NT2/D1 (cell line): Measurements from ENCODE around the gene SLC25A5.
A peak's percentile ranks its signal among the peaks of the same experiment; 100 is the strongest.

Experiments used
- DNase-seq: peaks from one replicate; pipeline ENCODE4 v3.0.0-alpha.2; 2011; ENCODE audit warnings: low read depth, low spot score
- H3K27me3 ChIP-seq: 2 replicates; pipeline ENCODE4 v1.6.0; 2011; ENCODE audit warnings: mild to moderate bottlenecking; ENCODE audit not compliant: insufficient read length, insufficient read depth
- H3K36me3 ChIP-seq: 2 replicates; pipeline ENCODE4 v1.6.1; 2011; ENCODE audit warnings: mild to moderate bottlenecking, low read length, mixed read lengths; ENCODE audit not compliant: insufficient read depth, insufficient read length
- H3K4me1 ChIP-seq: 2 replicates; pipeline ENCODE4 v1.5.1; 2011; ENCODE audit not compliant: insufficient read depth, insufficient read length
- H3K4me3 ChIP-seq: 2 replicates; pipeline ENCODE4 v1.5.1; 2011; ENCODE audit warnings: low read depth; ENCODE audit not compliant: insufficient read length
- H3K9ac ChIP-seq: 2 replicates; pipeline ENCODE4 v1.6.0; 2011; ENCODE audit warnings: low read depth; ENCODE audit not compliant: insufficient read length
- H3K9me3 ChIP-seq: 2 replicates; pipeline ENCODE4 v1.5.1; 2011; ENCODE audit warnings: mild to moderate bottlenecking, low read length; ENCODE audit not compliant: insufficient read depth
- SUZ12 ChIP-seq: IDR thresholded peaks from 2 replicates; pipeline ENCODE4 v1.6.1; 2011; ENCODE audit not compliant: insufficient read length, insufficient read depth; ENCODE audit errors: extremely low read depth
- YY1 ChIP-seq: IDR thresholded peaks from 2 replicates; pipeline ENCODE4 v1.6.1; 2011; ENCODE audit not compliant: insufficient read length, insufficient read depth
- ZNF274 ChIP-seq: IDR thresholded peaks from 2 replicates; pipeline ENCODE4 v1.6.1; 2011; ENCODE audit warnings: mild to moderate bottlenecking, low read depth, low read length

Gene SLC25A5

DNA sequence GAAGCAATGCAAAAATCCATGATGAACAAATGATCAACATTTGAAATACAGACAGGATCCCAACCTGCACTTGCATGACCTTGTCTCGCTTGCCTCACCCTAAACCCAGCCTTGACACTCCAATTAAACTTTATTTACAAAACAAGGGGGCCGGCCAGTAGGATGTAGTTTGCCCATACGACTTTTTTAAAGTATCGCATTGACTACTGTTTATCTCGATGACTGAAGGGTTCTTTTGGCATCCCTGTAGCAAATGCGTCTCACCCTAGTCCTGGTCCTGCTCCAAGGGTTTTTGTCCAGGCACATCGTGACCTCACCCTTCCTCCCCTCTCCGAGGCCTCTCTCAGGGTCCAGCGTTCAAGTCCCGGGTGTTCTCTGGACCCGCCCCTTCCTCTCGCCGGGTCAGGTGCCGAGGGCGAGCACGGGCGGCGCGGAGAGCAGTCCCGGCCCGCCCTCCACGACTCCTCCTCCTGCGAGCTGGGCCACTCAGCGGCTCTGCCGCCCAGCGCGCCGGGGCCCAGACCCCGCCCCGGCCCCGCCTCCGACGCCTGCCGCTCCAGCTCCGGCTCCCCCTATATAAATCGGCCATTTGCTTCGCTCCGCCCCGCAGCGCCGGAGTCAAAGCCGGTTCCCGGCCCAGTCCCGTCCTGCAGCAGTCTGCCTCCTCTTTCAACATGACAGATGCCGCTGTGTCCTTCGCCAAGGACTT, at the start of gene SLC25A5:
Gene SLC25A5, plus strand, starts transcription at position 603 of the 709 bp plus-strand sequence. Its CDS starts 72 bp downstream, at position 675.
- peak; percentile 75 for DNase-seq

DNA sequence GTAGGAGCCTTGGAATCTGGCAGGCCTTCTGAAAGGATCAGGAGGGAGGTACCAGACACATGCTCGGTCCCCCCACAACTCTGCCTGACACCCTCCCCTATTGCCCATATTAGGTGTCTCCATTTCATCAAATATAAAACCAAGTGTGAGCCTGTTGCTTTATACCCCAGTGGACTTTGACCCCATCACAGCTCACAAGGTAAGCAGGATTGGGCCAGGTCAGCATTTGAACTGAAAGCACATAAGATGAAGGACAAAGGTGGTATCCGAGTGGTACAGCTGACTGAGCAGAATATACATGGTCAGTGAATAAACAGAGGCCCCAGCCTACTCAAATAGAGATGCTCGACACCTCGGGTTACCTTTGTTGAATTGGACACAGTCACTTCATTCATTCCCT, 49.1 kb upstream of the SLC25A5 start:
- H3K36me3 ChIP-seq, result peaks cover 24% of the 10 kb centered on the region
- H3K4me1 ChIP-seq, result no peaks in the 10 kb centered on the region
- no peak overlapping the region for H3K9ac ChIP-seq
- no peak for DNase-seq
- no peaks in the 10 kb centered on the region for H3K9me3 ChIP-seq
- no peak overlapping the region for H3K4me3 ChIP-seq
- TF ChIP-seq YY1 (no peak), ZNF274 (no peak), SUZ12 (no peak)
- no peaks in the 10 kb centered on the region for H3K27me3 ChIP-seq

More for the DNA sequence above, at the start of gene SLC25A5:
- Histone ChIP-seq H3K27me3 (no peaks in the 10 kb centered on the region), H3K36me3 (peaks cover 25% of the 10 kb centered on the region), H3K4me3 (peak within 1 kb of the TSS; percentile 89), H3K9ac (peak within 1 kb of the TSS; percentile 97), H3K9me3 (no peaks in the 10 kb centered on the region), H3K4me1 (peaks cover 4% of the 10 kb centered on the region)
- TF ChIP-seq ZNF274, result no peak
- TF ChIP-seq YY1, result no peak
- no peak for TF ChIP-seq SUZ12

DNA sequence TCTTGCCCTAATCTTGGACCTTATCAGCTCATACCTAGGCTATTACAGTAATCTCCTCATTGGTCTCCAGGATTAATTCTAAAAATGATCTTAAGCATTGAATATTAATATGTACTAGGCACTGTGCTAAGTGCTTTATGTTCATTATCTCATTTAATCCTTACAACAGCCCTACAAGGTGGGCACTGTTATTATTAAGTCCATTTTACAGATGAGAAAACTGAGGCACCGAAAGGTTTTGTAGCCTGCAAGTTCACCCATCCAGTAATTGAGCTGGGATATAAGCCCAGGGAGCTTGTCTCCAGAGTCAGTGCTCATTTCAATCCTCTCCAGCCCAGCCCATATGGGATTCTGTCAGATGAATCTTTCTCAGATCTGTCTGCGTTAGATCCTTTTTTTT, 48.3 kb upstream of the SLC25A5 start:
- no peaks in the 10 kb centered on the region for H3K27me3 ChIP-seq
- TF ChIP-seq ZNF274 (no peak), YY1 (no peak), SUZ12 (no peak)

DNA sequence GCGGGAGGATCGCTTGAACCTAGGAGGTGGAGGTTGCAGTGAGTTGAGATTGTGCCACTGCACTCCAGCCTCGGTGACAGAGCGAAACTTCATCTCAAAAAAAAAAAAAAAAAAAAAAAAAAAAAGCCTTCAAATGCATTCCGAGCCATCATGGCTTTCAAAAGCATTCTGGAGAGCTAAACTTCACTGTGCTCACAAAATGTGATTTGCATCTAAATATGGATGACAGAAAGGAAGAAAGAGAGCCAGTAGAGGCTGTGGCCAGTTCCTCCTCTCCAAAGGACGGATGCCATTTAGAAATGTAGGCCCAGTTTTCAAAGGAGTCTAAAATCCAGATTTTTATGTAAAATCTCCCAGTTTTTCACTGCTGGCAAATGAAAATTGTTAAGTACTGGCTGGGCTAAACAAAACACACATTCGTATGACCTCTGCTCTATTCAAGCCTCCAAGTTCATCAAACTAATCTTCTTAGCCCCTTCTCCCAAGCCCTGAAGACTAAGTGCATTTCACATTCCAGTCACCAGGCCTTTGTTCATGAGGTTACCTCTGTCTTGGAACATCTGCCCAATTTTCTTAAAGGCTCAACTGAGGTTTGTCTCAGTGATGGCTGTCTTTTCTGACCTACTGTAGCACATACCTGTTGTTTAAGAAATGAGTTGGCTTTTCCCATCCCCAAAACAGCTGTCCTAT, 47.1 kb upstream of the SLC25A5 start:
- Histone ChIP-seq H3K27me3 (no peaks in the 10 kb centered on the region), H3K9ac (no peak overlapping the region), H3K4me3 (no peak overlapping the region), H3K4me1 (no peaks in the 10 kb centered on the region), H3K36me3 (peaks cover 28% of the 10 kb centered on the region), H3K9me3 (no peaks in the 10 kb centered on the region)
- TF ChIP-seq YY1 (no peak), ZNF274 (no peak), SUZ12 (no peak)
- DNase-seq, result no peak

More for the DNA sequence above, 48.3 kb upstream of the SLC25A5 start:
- Histone ChIP-seq H3K9me3 (no peaks in the 10 kb centered on the region), H3K9ac (no peak overlapping the region), H3K36me3 (peaks cover 24% of the 10 kb centered on the region), H3K4me1 (no peaks in the 10 kb centered on the region), H3K4me3 (no peak overlapping the region)
- DNase-seq, result no peak

DNA sequence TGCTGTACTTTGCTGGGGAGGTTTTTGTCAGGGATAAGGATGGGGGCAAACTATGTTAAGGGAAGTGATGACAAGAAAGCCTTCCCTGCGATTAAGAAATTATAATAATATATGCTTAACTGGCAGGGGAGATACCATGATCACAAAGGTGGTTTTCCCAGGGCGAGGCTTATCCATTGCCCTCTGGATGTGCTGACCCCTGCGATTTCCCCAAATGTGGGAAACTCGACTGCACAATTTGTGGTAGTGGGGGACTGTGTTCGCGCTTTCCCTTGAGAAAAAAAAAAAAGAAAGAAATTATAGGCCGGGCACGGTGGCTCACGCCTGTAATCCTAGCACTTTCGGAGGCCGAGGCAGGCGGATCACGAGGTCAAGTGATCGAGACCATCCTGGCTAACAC, 44.6 kb upstream of the SLC25A5 start:
- Histone ChIP-seq H3K36me3 (peaks cover 25% of the 10 kb centered on the region), H3K9me3 (no peaks in the 10 kb centered on the region), H3K9ac (no peak overlapping the region), H3K4me3 (no peak overlapping the region), H3K4me1 (peaks cover 3% of the 10 kb centered on the region), H3K27me3 (no peaks in the 10 kb centered on the region)
- no peak for TF ChIP-seq ZNF274
- TF ChIP-seq SUZ12, result no peak
- TF ChIP-seq YY1, result no peak
- DNase-seq, result no peak

DNA sequence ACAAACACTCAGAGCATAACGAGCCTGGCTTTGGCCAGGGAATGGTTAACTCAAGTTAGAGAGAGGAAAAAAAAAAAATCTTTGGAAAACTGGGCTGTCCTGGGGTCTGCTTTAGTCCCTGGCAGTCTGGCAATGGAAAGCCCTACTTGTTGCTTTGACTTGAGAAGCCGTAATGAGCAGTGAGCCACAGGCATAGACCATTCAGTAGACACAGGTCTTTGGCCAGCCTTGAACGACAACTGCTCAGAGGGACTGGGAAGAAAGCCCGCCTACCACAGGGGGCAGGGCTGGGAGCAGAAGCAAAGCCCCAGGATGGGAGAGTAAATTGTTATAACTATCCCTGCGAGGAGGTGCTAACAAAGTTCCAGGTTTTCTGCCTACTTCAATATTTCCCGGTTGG, 43.2 kb upstream of the SLC25A5 start:
- Histone ChIP-seq H3K4me1 (peaks cover 3% of the 10 kb centered on the region), H3K9ac (no peak overlapping the region), H3K4me3 (no peak overlapping the region), H3K36me3 (peaks cover 18% of the 10 kb centered on the region), H3K27me3 (no peaks in the 10 kb centered on the region), H3K9me3 (no peaks in the 10 kb centered on the region)
- DNase-seq, result no peak
- no peak for TF ChIP-seq ZNF274
- no peak for TF ChIP-seq SUZ12
- TF ChIP-seq YY1, result no peak

DNA sequence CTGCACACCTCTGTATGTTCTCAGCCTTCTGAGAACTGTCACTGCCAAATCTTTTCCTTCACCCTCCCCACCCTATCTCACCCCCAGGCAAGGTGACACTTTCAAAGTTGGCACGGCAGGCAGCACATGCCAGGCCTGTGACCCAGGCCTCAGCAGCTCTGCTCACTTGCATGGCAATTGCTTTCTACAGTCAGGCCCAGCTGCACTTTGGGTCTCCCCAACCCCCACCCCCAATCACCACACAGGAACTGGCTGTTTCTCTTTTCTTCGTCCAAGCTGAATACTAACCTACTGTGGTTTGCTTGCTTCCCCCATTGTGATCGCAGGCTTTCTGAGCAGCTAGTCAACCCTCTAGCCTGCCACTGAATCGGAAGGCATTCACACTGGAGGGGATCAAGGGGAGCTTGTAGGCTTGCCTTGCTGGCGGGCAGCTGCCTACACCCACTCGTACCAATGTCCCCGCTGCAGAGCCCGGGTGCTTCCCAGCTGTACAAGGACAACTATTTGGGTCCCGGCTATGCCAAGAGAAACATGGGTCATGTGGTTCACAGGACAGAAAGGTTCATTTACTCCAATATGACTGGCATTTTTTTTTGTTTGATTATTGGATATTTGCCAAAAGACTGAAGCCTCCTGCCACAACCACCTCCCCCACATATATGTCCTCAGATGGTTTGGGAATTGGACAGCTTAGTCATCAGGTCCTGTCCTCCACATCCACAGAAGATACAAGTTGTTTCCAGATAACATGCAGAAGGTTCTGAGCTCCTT, 41.0 kb upstream of the SLC25A5 start:
- H3K4me3 ChIP-seq, result no peak overlapping the region
- H3K9ac ChIP-seq, result no peak overlapping the region

More for the DNA sequence above, 41.0 kb upstream of the SLC25A5 start:
- Histone ChIP-seq H3K27me3 (no peaks in the 10 kb centered on the region), H3K4me1 (peaks cover 3% of the 10 kb centered on the region), H3K36me3 (peaks cover 19% of the 10 kb centered on the region), H3K9me3 (no peaks in the 10 kb centered on the region)
- no peak for TF ChIP-seq SUZ12
- no peak for TF ChIP-seq ZNF274
- no peak for TF ChIP-seq YY1
- DNase-seq, result no peak
